Neural progenitor cell (in vitro differentiated cells): Measurements from ENCODE around the gene MANF. TPM values are rescaled to one million over a fixed set of nuclear protein-coding genes. Genes with fewer than 3 reads are reported as not detected.
A peak's percentile ranks its signal among the peaks of the same experiment; 100 is the strongest.

Experiments
- DNase-seq: peaks from one replicate; pipeline ENCODE4 v3.0.0-alpha.2; 2016; ENCODE audit warnings: low spot score
- H2AFZ ChIP-seq: fragments of 200-600 bp; sonication (generic); replicated peaks from 2 replicates; pipeline ENCODE4 v1.6.1; 2016; ENCODE audit warnings: antibody characterized with exemption
- H3F3A ChIP-seq: fragments of 200-600 bp; sonication (generic); 2 replicates; pipeline ENCODE4 v1.6.1; 2016; ENCODE audit warnings: antibody characterized with exemption, low read depth
- H3K27ac ChIP-seq: fragments of 200-600 bp; sonication (generic); 2 replicates; pipeline ENCODE4 v1.5.1; 2016; ENCODE audit warnings: mild to moderate bottlenecking
- H3K27me3 ChIP-seq: fragments of 200-600 bp; sonication (generic); 2 replicates; pipeline ENCODE4 v1.6.1; 2016; ENCODE audit warnings: mild to moderate bottlenecking, moderate library complexity
- H3K36me3 ChIP-seq: fragments of 200-600 bp; sonication (generic); 2 replicates; pipeline ENCODE4 v1.5.1; 2016
- H3K4me1 ChIP-seq: fragments of 200-600 bp; sonication (generic); 2 replicates; pipeline ENCODE4 v1.6.1; 2016; ENCODE audit warnings: mixed run types
- H3K4me2 ChIP-seq: fragments of 200-600 bp; sonication (generic); 2 replicates; pipeline ENCODE4 v1.6.1; 2016
- H3K4me3 ChIP-seq: fragments of 200-600 bp; sonication (generic); 2 replicates; pipeline ENCODE4 v1.5.1; 2016
- H3K79me2 ChIP-seq: fragments of 200-600 bp; sonication (generic); 2 replicates; pipeline ENCODE4 v1.6.1; 2016; ENCODE audit warnings: low read depth
- H3K9ac ChIP-seq: fragments of 200-600 bp; sonication (generic); 2 replicates; pipeline ENCODE4 v1.6.1; 2016
- H3K9me3 ChIP-seq: fragments of 200-600 bp; sonication (generic); 2 replicates; pipeline ENCODE4 v1.5.1; 2016; ENCODE audit warnings: low read depth
- H4K20me1 ChIP-seq: fragments of 200-600 bp; sonication (generic); 2 replicates; pipeline ENCODE4 v1.6.1; 2016; ENCODE audit warnings: low read depth
- H3K27ac Mint-ChIP-seq: 3 replicates; pipeline ENCODE4 v1.8.0; 2021; ENCODE audit warnings: mixed read lengths
- H3K27me3 Mint-ChIP-seq: 2 replicates; pipeline ENCODE4 v1.8.0; 2022; ENCODE audit warnings: low read depth, mild to moderate bottlenecking, inconsistent platforms, moderate library complexity, mixed read lengths; ENCODE audit not compliant: insufficient read depth
- H3K36me3 Mint-ChIP-seq: 3 replicates; pipeline ENCODE4 v1.8.0; 2021; ENCODE audit warnings: mixed read lengths
- H3K4me1 Mint-ChIP-seq: 3 replicates; pipeline ENCODE4 v1.8.0; 2021; ENCODE audit warnings: mixed read lengths
- H3K4me3 Mint-ChIP-seq: 3 replicates; pipeline ENCODE4 v1.8.0; 2021; ENCODE audit warnings: mild to moderate bottlenecking, moderate library complexity, mixed read lengths
- H3K9me3 Mint-ChIP-seq: 3 replicates; pipeline ENCODE4 v1.8.0; 2020; ENCODE audit warnings: mixed read lengths
- CTCF ChIP-seq: fragments of 200-600 bp; sonication (generic); IDR thresholded peaks from 2 replicates; pipeline ENCODE4 v1.5.1; 2017; ENCODE audit warnings: antibody characterized with exemption, mild to moderate bottlenecking
- EZH2 ChIP-seq: fragments of 200-600 bp; sonication (generic); IDR thresholded peaks from 2 replicates; pipeline ENCODE4 v1.6.1; 2017; ENCODE audit warnings: antibody characterized with exemption, mild to moderate bottlenecking, moderate library complexity
- EZH2phosphoT487 ChIP-seq: fragments of 200-600 bp; sonication (generic); IDR thresholded peaks from 2 replicates; pipeline ENCODE4 v1.6.1; 2017; ENCODE audit warnings: antibody characterized with exemption
- total RNA-seq: library from RNA; depleted of rRNA; stranded (reverse); fragments of >200 nt; gene quantifications from 2 replicates; pipeline ENCODE4 v1.2.3, GENCODE V29; 2015; ENCODE audit warnings: low replicate concordance

The MANF gene
- total RNA-seq, 1 donor from 2014 or later = 68.9 TPM

GRCh38 chr3:51401735-51402134 lies 16.6 kb downstream of the MANF start:
- H2AFZ ChIP-seq = no peak overlapping the region
- DNase-seq = no peak
- peaks cover 30% of the 10 kb centered on the region for H3F3A ChIP-seq
- Mint-ChIP-seq H3K27ac (no peak overlapping the region), H3K27me3 (no peaks in the 10 kb centered on the region), H3K36me3 (peaks cover 14% of the 10 kb centered on the region), H3K4me3 (no peak overlapping the region), H3K4me1 (peaks cover 6% of the 10 kb centered on the region), H3K9me3 (no peaks in the 10 kb centered on the region)
- H3K36me3 ChIP-seq = no peaks in the 10 kb centered on the region
- H3K79me2 ChIP-seq = no peaks in the 10 kb centered on the region
- H3K27me3 ChIP-seq = no peaks in the 10 kb centered on the region
- no peaks in the 10 kb centered on the region for H3K4me1 ChIP-seq
- H3K9me3 ChIP-seq = no peaks in the 10 kb centered on the region
- no peak overlapping the region for H3K4me3 ChIP-seq
- no peak for TF ChIP-seq CTCF
- no peak for TF ChIP-seq EZH2
- no peak for TF ChIP-seq EZH2phosphoT487
- no peak overlapping the region for H3K27ac ChIP-seq
- H4K20me1 ChIP-seq = peaks cover 12% of the 10 kb centered on the region
- no peak overlapping the region for H3K4me2 ChIP-seq
- no peak overlapping the region for H3K9ac ChIP-seq

- no peaks in the 10 kb centered on the region for H3K27me3 Mint-ChIP-seq
- H3K9me3 ChIP-seq = no peaks in the 10 kb centered on the region
- H3K27ac Mint-ChIP-seq = no peak overlapping the region
- H3K4me3 ChIP-seq = no peak overlapping the region
- no peak overlapping the region for H3K27ac ChIP-seq
- H3K79me2 ChIP-seq = no peaks in the 10 kb centered on the region
- no peaks in the 10 kb centered on the region for H3K36me3 ChIP-seq
- TF ChIP-seq EZH2phosphoT487 = no peak
- no peak for TF ChIP-seq EZH2
- TF ChIP-seq CTCF = no peak
- H3K4me3 Mint-ChIP-seq = no peak overlapping the region
- H4K20me1 ChIP-seq = peaks cover 9% of the 10 kb centered on the region
- no peaks in the 10 kb centered on the region for H3K4me1 Mint-ChIP-seq
- no peaks in the 10 kb centered on the region for H3K4me1 ChIP-seq
- H3K27me3 ChIP-seq = no peaks in the 10 kb centered on the region
- no peak overlapping the region for H3K9ac ChIP-seq
- no peak overlapping the region for H2AFZ ChIP-seq
- peaks cover 11% of the 10 kb centered on the region for H3F3A ChIP-seq
- no peak overlapping the region for H3K4me2 ChIP-seq
- peaks cover 12% of the 10 kb centered on the region for H3K36me3 Mint-ChIP-seq
- DNase-seq = no peak
- no peaks in the 10 kb centered on the region for H3K9me3 Mint-ChIP-seq
Measured at GRCh38 chr3:51403675-51404074, 18.6 kb downstream of the MANF start.

GRCh38 chr3:51408021-51408420 lies 22.9 kb downstream of the MANF start:
- H3K4me1 Mint-ChIP-seq = no peaks in the 10 kb centered on the region
- Histone ChIP-seq H3K4me2 (no peak overlapping the region), H3F3A (no peaks in the 10 kb centered on the region), H3K4me3 (no peak overlapping the region), H3K4me1 (no peaks in the 10 kb centered on the region), H3K79me2 (no peaks in the 10 kb centered on the region), H4K20me1 (peaks cover 6% of the 10 kb centered on the region), H3K36me3 (peaks cover 6% of the 10 kb centered on the region), H2AFZ (no peak overlapping the region), H3K9me3 (no peaks in the 10 kb centered on the region), H3K27ac (no peak overlapping the region), H3K9ac (peak overlapping the region; percentile 27), H3K27me3 (no peaks in the 10 kb centered on the region)
- no peak for DNase-seq
- H3K36me3 Mint-ChIP-seq = peaks cover 23% of the 10 kb centered on the region
- no peaks in the 10 kb centered on the region for H3K9me3 Mint-ChIP-seq
- TF ChIP-seq EZH2phosphoT487 (no peak), EZH2 (no peak), CTCF (no peak)
- no peaks in the 10 kb centered on the region for H3K27me3 Mint-ChIP-seq
- H3K27ac Mint-ChIP-seq = no peak overlapping the region
- H3K4me3 Mint-ChIP-seq = no peak overlapping the region

GRCh38 chr3:51408813-51409212 lies 23.7 kb downstream of the MANF start:
- no peaks in the 10 kb centered on the region for H3K27me3 Mint-ChIP-seq

More at GRCh38 chr3:51408813-51409212, 23.7 kb downstream of the MANF start:
- H3K27ac ChIP-seq = no peak overlapping the region
- TF ChIP-seq CTCF (no peak), EZH2phosphoT487 (no peak), EZH2 (no peak)
- no peaks in the 10 kb centered on the region for H3K4me1 ChIP-seq
- Mint-ChIP-seq H3K36me3 (peaks cover 26% of the 10 kb centered on the region), H3K27ac (no peak overlapping the region), H3K4me1 (no peaks in the 10 kb centered on the region), H3K4me3 (no peak overlapping the region), H3K9me3 (no peaks in the 10 kb centered on the region)
- H3K36me3 ChIP-seq = peaks cover 14% of the 10 kb centered on the region
- no peak overlapping the region for H3K4me3 ChIP-seq
- peaks cover 6% of the 10 kb centered on the region for H4K20me1 ChIP-seq
- H3K9ac ChIP-seq = peak overlapping the region; percentile 27
- no peak for DNase-seq
- no peak overlapping the region for H2AFZ ChIP-seq
- H3K27me3 ChIP-seq = no peaks in the 10 kb centered on the region
- no peaks in the 10 kb centered on the region for H3K9me3 ChIP-seq
- no peak overlapping the region for H3K4me2 ChIP-seq
- H3F3A ChIP-seq = no peaks in the 10 kb centered on the region
- no peaks in the 10 kb centered on the region for H3K79me2 ChIP-seq
